Measurements from ENCODE around the gene PTPRD.

GRCh38 chr9:8724284-8725018 is 1888.4 kb downstream of the PTPRD start:
- TF ChIP-seq ZNF274 (IDR thresholded peaks at IDR 0.05; ENCODE audit: low read depth, low read length) (no peak), YY1 (IDR thresholded peaks at IDR 0.05; ENCODE audit: insufficient read depth, insufficient read length) (no peak), SUZ12 (IDR thresholded peaks at IDR 0.05; ENCODE audit: extremely low read depth, insufficient read depth, insufficient read length) (no peak)
